H7 (cell line): ENCODE measurements around the gene COL1A1. TPM values are rescaled to one million over a fixed set of nuclear protein-coding genes. Genes with fewer than 3 reads are reported as not detected.

Source experiments
- DNase-seq: peaks from one replicate; pipeline ENCODE4 v3.0.0; 2012
- H3K27me3 ChIP-seq: 2 replicates; pipeline ENCODE4 v1.6.0; 2011; ENCODE audit warnings: mild to moderate bottlenecking, low read length; ENCODE audit not compliant: control insufficient read depth, insufficient read depth
- H3K36me3 ChIP-seq: replicated peaks from 2 replicates; pipeline ENCODE4 v1.5.1; 2011; ENCODE audit warnings: low read length; ENCODE audit not compliant: control insufficient read depth, insufficient read depth
- H3K4me3 ChIP-seq: 2 replicates; pipeline ENCODE4 v1.5.1; 2011; ENCODE audit warnings: low read depth, mild to moderate bottlenecking, control low read depth, low read length, moderate library complexity; ENCODE audit not compliant: insufficient read depth
- total RNA-seq: library from RNA; depleted of rRNA; stranded (reverse); fragments of >200 nt; shearing (Covaris generic); gene quantifications from 2 replicates; pipeline ENCODE4 v1.2.3, GENCODE V29; 2014

Gene COL1A1
- total RNA-seq, 1 experiment from 2014 or later, result 8.2 TPM

- peak; percentile 47 for DNase-seq
Observed at GRCh38 chr17:50155115-50155819, 46.2 kb downstream of the COL1A1 start.

GRCh38 chr17:50154604-50155003 lies 46.8 kb downstream of the COL1A1 start:
- no peaks in the 10 kb centered on the region for H3K36me3 ChIP-seq
- peaks cover 9% of the 10 kb centered on the region for H3K27me3 ChIP-seq
- no peak overlapping the region for H3K4me3 ChIP-seq
- DNase-seq, result no peak

More at GRCh38 chr17:50155115-50155819, 46.2 kb downstream of the COL1A1 start:
- no peak overlapping the region for H3K4me3 ChIP-seq
- H3K36me3 ChIP-seq, result no peaks in the 10 kb centered on the region
- peaks cover 3% of the 10 kb centered on the region for H3K27me3 ChIP-seq

- H3K36me3 ChIP-seq, result no peaks in the 10 kb centered on the region
- H3K4me3 ChIP-seq, result no peak overlapping the region
- peaks cover 16% of the 10 kb centered on the region for H3K27me3 ChIP-seq
- DNase-seq, result no peak
Observed at GRCh38 chr17:50153650-50154575, 47.5 kb downstream of the COL1A1 start.

- no peaks in the 10 kb centered on the region for H3K36me3 ChIP-seq
- no peak for DNase-seq
- H3K4me3 ChIP-seq, result no peak overlapping the region
- peaks cover 20% of the 10 kb centered on the region for H3K27me3 ChIP-seq
Observed at GRCh38 chr17:50152736-50153135, 48.7 kb downstream of the COL1A1 start.

GRCh38 chr17:50151937-50152547 lies 49.4 kb downstream of the COL1A1 start:
- H3K27me3 ChIP-seq, result peaks cover 20% of the 10 kb centered on the region
- peak; percentile 93 for DNase-seq
- H3K36me3 ChIP-seq, result no peaks in the 10 kb centered on the region
- H3K4me3 ChIP-seq, result peak overlapping the region; percentile 37

- Histone ChIP-seq H3K36me3 (no peaks in the 10 kb centered on the region), H3K27me3 (peaks cover 20% of the 10 kb centered on the region), H3K4me3 (peak overlapping the region; percentile 37)
- DNase-seq, result peak; percentile 98
Observed at GRCh38 chr17:50151041-50151936, 50.1 kb downstream of the COL1A1 start.

- DNase-seq, result peak; percentile 68
- Histone ChIP-seq H3K4me3 (peak within 1 kb of the TSS; percentile 37), H3K27me3 (peaks cover 20% of the 10 kb centered on the region), H3K36me3 (no peaks in the 10 kb centered on the region)
Observed at GRCh38 chr17:50150354-50151040, 50.9 kb downstream of the COL1A1 start, which contains the start of gene PPP1R9B. Gene PPP1R9B (minus strand): TSS chr17:50150677. CDS start chr17:50150513, 164 bp downstream.

- peak; percentile 87 for DNase-seq
- H3K27me3 ChIP-seq, result peaks cover 20% of the 10 kb centered on the region
- H3K4me3 ChIP-seq, result peak overlapping the region; percentile 37
- H3K36me3 ChIP-seq, result no peaks in the 10 kb centered on the region
Observed at GRCh38 chr17:50149417-50150353, 51.7 kb downstream of the COL1A1 start.

- DNase-seq, result no peak
- Histone ChIP-seq H3K4me3 (peak overlapping the region; percentile 37), H3K27me3 (peaks cover 20% of the 10 kb centered on the region), H3K36me3 (no peaks in the 10 kb centered on the region)
Observed at GRCh38 chr17:50149091-50149416, 52.4 kb downstream of the COL1A1 start.

- Histone ChIP-seq H3K27me3 (peaks cover 20% of the 10 kb centered on the region), H3K4me3 (peak overlapping the region; percentile 37), H3K36me3 (no peaks in the 10 kb centered on the region)
- DNase-seq, result peak; percentile 93
Observed at GRCh38 chr17:50148226-50149090, 53.0 kb downstream of the COL1A1 start.

GRCh38 chr17:50147841-50148225 lies 53.6 kb downstream of the COL1A1 start:
- peak; percentile 77 for DNase-seq
- peaks cover 20% of the 10 kb centered on the region for H3K27me3 ChIP-seq
- H3K4me3 ChIP-seq, result no peak overlapping the region
- H3K36me3 ChIP-seq, result no peaks in the 10 kb centered on the region
